Stimulated activated CD4-positive, alpha-beta T cell treated with anti-CD3 and anti-CD28 coated beads, Interleukin-15, amount 100 ng/mL, for 48 hours (primary cell): Measurements from ENCODE around the gene PXN.
"Not testable (repeated sequence)": the region's sequence is repeated elsewhere in the genome, so short reads cannot be mapped to it uniquely, and the experiment has no call there.

Source experiments
- DNase-seq, 2 donors: peaks; one replicate each; pipeline ENCODE4 v3.0.0-alpha.2; 2020; ENCODE audit warnings: low read depth in 2 of 2

Gene PXN

GRCh38 chr12:120242275-120242799 lies 23.2 kb downstream of the PXN start:
- DNase-seq = no peak

- DNase-seq = no peak
Observed at GRCh38 chr12:120241561-120242274, 23.8 kb downstream of the PXN start.

- no peak for DNase-seq
Observed at GRCh38 chr12:120240495-120240833, 25.1 kb downstream of the PXN start.

GRCh38 chr12:120239776-120240494 lies 25.6 kb downstream of the PXN start:
- no peak for DNase-seq

- DNase-seq = no peak
Observed at GRCh38 chr12:120238839-120239445, 26.6 kb downstream of the PXN start.

GRCh38 chr12:120238217-120238616 lies 27.3 kb downstream of the PXN start:
- DNase-seq = no peak

- DNase-seq = no peak
Observed at GRCh38 chr12:120237360-120238171, 28.0 kb downstream of the PXN start.

GRCh38 chr12:120236809-120237208 lies 28.7 kb downstream of the PXN start:
- not testable (repeated sequence) for DNase-seq

GRCh38 chr12:120235369-120236323 lies 29.9 kb downstream of the PXN start:
- DNase-seq = no peak

- DNase-seq = no peak
Observed at GRCh38 chr12:120234643-120235368, 30.7 kb downstream of the PXN start.

GRCh38 chr12:120231316-120232011 lies 34.1 kb downstream of the PXN start:
- peak; percentile 79 for DNase-seq

GRCh38 chr12:120230974-120231315 lies 34.6 kb downstream of the PXN start:
- no peak for DNase-seq

GRCh38 chr12:120230326-120230973 lies 35.1 kb downstream of the PXN start:
- no peak for DNase-seq

- DNase-seq = no peak
Observed at GRCh38 chr12:120229487-120230325, 35.8 kb downstream of the PXN start.

GRCh38 chr12:120229071-120229486 lies 36.5 kb downstream of the PXN start:
- no peak for DNase-seq

- DNase-seq = peak; percentile 78 to 87
Observed at GRCh38 chr12:120228291-120229070, 37.0 kb downstream of the PXN start.

- DNase-seq = no peak
Observed at GRCh38 chr12:120228041-120228290, 37.6 kb downstream of the PXN start.
